SK-N-SH treated with all-trans-retinoic acid at 6 μM for 48 hours (cell line): ENCODE data around the gene SIRPA.

Experiments
- ARNTL ChIP-seq: fragments of 450-650 bp; formaldehyde crosslinking; IDR thresholded peaks from 2 replicates; pipeline ENCODE4 v1.5.0; 2020; ENCODE audit warnings: low read depth, mild to moderate bottlenecking, moderate library complexity, borderline replicate concordance
- CSDC2 ChIP-seq: fragments of 250-450 bp; sonication (Bioruptor Pico); IDR thresholded peaks from 2 replicates; pipeline ENCODE4 v1.5.0; 2020; ENCODE audit warnings: mild to moderate bottlenecking, moderate library complexity
- ISL1 ChIP-seq: fragments of 250-450 bp; sonication (Bioruptor Pico); IDR thresholded peaks from 2 replicates; pipeline ENCODE4 v2.1.2; 2022; ENCODE audit warnings: mild to moderate bottlenecking, moderate library complexity
- POU6F1 ChIP-seq: fragments of 250-450 bp; sonication (Bioruptor Pico); IDR thresholded peaks from 2 replicates; pipeline ENCODE4 v1.8.0; 2021; ENCODE audit warnings: low read depth, mild to moderate bottlenecking, moderate library complexity, borderline replicate concordance
- RARB ChIP-seq: fragments of 250-450 bp; sonication (Bioruptor Pico); IDR thresholded peaks from 2 replicates; pipeline ENCODE4 v1.8.0; 2021; ENCODE audit warnings: mild to moderate bottlenecking, moderate library complexity
- SNAI2 ChIP-seq: fragments of 250-450 bp; sonication (Bioruptor Pico); IDR thresholded peaks from 2 replicates; pipeline ENCODE4 v1.5.0; 2020; ENCODE audit warnings: mild to moderate bottlenecking, moderate library complexity
- TCF4 ChIP-seq: fragments of 250-450 bp; sonication (Bioruptor Pico); IDR thresholded peaks from 2 replicates; pipeline ENCODE4 v1.8.0; 2021; ENCODE audit warnings: mild to moderate bottlenecking, moderate library complexity, borderline replicate concordance
- TOX ChIP-seq: fragments of 250-450 bp; sonication (Bioruptor Pico); IDR thresholded peaks from 2 replicates; pipeline ENCODE4 v1.8.0; 2021; ENCODE audit warnings: mild to moderate bottlenecking, moderate library complexity, borderline replicate concordance
- ZC3H10 ChIP-seq: fragments of 250-450 bp; sonication (Bioruptor Pico); IDR thresholded peaks from 2 replicates; pipeline ENCODE4 v1.5.1; 2021; ENCODE audit warnings: mild to moderate bottlenecking, moderate library complexity
- ZNF8 ChIP-seq: fragments of 450-650 bp; formaldehyde crosslinking; IDR thresholded peaks from 2 replicates; pipeline ENCODE4 v1.5.0; 2020; ENCODE audit warnings: mild to moderate bottlenecking, moderate library complexity
- TF ChIP-seq, protein P1 (sequence below): fragments of 250-450 bp; sonication (Bioruptor Pico); IDR thresholded peaks from 2 replicates; pipeline ENCODE4 v1.5.1; 2020; ENCODE audit warnings: low read depth, mild to moderate bottlenecking, moderate library complexity
- TF ChIP-seq, protein P2 (sequence below): fragments of 250-450 bp; sonication (Bioruptor Pico); IDR thresholded peaks from 2 replicates; pipeline ENCODE4 v1.8.0; 2020; ENCODE audit warnings: mild to moderate bottlenecking, moderate library complexity, borderline replicate concordance

- TF ChIP-seq, protein P1, sequence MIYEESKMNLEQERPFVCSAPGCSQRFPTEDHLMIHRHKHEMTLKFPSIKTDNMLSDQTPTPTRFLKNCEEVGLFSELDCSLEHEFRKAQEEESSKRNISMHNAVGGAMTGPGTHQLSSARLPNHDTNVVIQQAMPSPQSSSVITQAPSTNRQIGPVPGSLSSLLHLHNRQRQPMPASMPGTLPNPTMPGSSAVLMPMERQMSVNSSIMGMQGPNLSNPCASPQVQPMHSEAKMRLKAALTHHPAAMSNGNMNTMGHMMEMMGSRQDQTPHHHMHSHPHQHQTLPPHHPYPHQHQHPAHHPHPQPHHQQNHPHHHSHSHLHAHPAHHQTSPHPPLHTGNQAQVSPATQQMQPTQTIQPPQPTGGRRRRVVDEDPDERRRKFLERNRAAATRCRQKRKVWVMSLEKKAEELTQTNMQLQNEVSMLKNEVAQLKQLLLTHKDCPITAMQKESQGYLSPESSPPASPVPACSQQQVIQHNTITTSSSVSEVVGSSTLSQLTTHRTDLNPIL (CRISPR knock-in tag): no peak
- TF ChIP-seq TCF4 (CRISPR knock-in tag): no peak
- no peak for TF ChIP-seq ZNF8
- TF ChIP-seq ARNTL (CRISPR knock-in tag): no peak
- TF ChIP-seq, protein P2, sequence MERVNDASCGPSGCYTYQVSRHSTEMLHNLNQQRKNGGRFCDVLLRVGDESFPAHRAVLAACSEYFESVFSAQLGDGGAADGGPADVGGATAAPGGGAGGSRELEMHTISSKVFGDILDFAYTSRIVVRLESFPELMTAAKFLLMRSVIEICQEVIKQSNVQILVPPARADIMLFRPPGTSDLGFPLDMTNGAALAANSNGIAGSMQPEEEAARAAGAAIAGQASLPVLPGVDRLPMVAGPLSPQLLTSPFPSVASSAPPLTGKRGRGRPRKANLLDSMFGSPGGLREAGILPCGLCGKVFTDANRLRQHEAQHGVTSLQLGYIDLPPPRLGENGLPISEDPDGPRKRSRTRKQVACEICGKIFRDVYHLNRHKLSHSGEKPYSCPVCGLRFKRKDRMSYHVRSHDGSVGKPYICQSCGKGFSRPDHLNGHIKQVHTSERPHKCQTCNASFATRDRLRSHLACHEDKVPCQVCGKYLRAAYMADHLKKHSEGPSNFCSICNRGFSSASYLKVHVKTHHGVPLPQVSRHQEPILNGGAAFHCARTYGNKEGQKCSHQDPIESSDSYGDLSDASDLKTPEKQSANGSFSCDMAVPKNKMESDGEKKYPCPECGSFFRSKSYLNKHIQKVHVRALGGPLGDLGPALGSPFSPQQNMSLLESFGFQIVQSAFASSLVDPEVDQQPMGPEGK (CRISPR knock-in tag): no peak
- TF ChIP-seq TOX (CRISPR knock-in tag): no peak
- TF ChIP-seq CSDC2 (CRISPR knock-in tag): no peak
- no peak for TF ChIP-seq ZC3H10 (CRISPR knock-in tag)
- TF ChIP-seq RARB (CRISPR knock-in tag): no peak
- TF ChIP-seq ISL1 (CRISPR knock-in tag): no peak
- no peak for TF ChIP-seq POU6F1 (CRISPR knock-in tag)
- TF ChIP-seq SNAI2 (CRISPR knock-in tag): no peak
Measured at GRCh38 chr20:1945660-1946059, 50.5 kb downstream of the SIRPA start.
